Ectodermal cell (in vitro differentiated cells): ENCODE measurements around the gene AP2A1.

Experiments used
- H3K27ac ChIP-seq: 2 replicates; pipeline ENCODE4 v1.7.0; 2013; ENCODE audit warnings: mild to moderate bottlenecking, low read depth, low read length; ENCODE audit not compliant: insufficient read depth, poor library complexity, severe bottlenecking
- H3K27me3 ChIP-seq: 2 replicates; pipeline ENCODE4 v1.7.0; 2013; ENCODE audit warnings: mild to moderate bottlenecking, low read length; ENCODE audit not compliant: insufficient read depth, control insufficient read depth, poor library complexity, severe bottlenecking
- H3K36me3 ChIP-seq: one replicate; pipeline ENCODE4 v1.7.0; 2013; ENCODE audit warnings: low read length; ENCODE audit not compliant: control insufficient read depth, insufficient read depth
- H3K4me1 ChIP-seq: one replicate; pipeline ENCODE4 v1.7.0; 2013; ENCODE audit warnings: low read length; ENCODE audit not compliant: control insufficient read depth, insufficient read depth
- H3K4me3 ChIP-seq: 2 replicates; pipeline ENCODE4 v1.7.0; 2013; ENCODE audit warnings: low read depth, low read length, control low read depth; ENCODE audit not compliant: insufficient read depth
- H3K9me3 ChIP-seq: 2 replicates; pipeline ENCODE4 v1.7.0; 2013; ENCODE audit warnings: mild to moderate bottlenecking, low read length, moderate library complexity; ENCODE audit not compliant: control insufficient read depth
- WGBS, 2 experiments: methylation state at CpG; one replicate each; pipeline ENCODE4 v1.1.7; 2013; ENCODE audit warnings: missing lambda C conversion rate in 2 of 2; 5-methylcytosine and 5-hydroxymethylcytosine counted together

Gene AP2A1

GRCh38 chr19:49853852-49854377 is 87.1 kb downstream of the AP2A1 start:
- WGBS, 2 experiments = 93 to 94% methylated on average over 10 of the region's 10 CpGs
- Histone ChIP-seq H3K9me3 (no peaks in the 10 kb centered on the region), H3K36me3 (peaks cover 44% of the 10 kb centered on the region), H3K27ac (no peak overlapping the region), H3K4me3 (no peak overlapping the region), H3K27me3 (no peaks in the 10 kb centered on the region), H3K4me1 (peaks cover 24% of the 10 kb centered on the region)

DNA sequence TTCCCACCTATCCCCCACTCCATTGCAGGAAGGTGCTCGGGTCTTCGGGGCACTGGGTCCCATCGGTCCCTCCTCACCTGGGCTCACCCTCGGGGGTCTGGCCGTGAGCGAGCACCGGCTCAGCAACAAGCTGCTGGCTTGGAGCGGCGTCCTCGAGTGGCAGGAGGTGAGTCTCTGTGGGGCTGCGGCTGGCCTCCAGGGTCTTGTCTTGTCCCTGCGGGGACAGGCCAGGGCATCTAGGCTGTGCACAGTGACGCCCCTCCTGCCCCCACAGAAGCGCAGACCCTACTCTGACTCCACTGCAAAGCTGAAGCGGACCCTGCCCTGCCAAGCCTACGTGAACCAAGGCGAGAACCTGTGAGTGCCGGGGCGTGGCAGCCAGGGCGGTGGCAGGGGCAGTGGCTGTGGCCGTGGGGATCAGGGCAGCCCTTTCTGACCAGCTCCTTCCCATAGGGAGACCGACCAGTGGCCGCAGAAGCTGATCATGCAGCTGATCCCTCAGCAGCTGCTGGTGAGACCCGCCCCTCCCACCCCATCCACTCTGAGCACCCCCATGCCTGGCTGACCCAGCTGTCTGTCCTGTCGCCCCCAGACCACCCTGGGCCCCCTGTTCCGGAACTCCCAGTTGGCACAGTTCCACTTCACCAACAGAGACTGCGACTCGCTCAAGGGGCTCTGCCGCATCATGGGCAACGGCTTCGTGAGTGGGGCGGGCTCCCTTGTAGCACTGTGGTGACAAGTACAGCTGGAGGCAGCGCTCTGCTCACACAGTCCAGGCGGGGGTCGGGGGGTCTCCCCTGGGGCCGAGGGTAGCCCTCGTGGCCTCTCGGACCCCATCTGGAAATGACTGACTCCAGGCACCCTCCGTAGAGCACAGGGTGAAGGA is 87.8 kb downstream of the AP2A1 start:
- H3K4me3 ChIP-seq = no peak overlapping the region
- WGBS, 2 experiments = 95 to 96% methylated on average over 39 of the region's 39 CpGs
- no peak overlapping the region for H3K27ac ChIP-seq
- no peaks in the 10 kb centered on the region for H3K9me3 ChIP-seq
- peaks cover 46% of the 10 kb centered on the region for H3K36me3 ChIP-seq
- H3K4me1 ChIP-seq = peaks cover 24% of the 10 kb centered on the region
- H3K27me3 ChIP-seq = no peaks in the 10 kb centered on the region

DNA sequence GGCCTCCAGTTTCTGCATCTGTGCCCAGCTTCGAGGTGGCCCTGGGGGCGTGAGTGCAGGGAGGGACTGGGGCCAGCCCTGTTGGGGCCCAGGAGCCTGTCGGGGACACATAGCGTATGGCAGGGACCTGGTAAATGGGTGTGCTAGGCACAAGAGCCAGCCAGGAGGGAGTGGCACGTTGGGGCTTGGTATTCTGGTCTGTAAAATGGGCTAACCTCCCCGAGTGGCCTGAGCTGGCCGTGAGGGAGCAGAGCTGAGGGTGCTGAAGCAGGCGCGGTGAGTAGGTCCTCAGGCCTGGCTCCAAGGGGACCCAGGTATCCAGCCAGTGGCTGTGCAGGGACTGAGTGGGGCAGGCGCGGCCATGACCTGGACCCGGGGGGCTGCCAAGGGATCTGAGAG is 88.5 kb downstream of the AP2A1 start:
- no peaks in the 10 kb centered on the region for H3K27me3 ChIP-seq
- H3K4me1 ChIP-seq = peaks cover 20% of the 10 kb centered on the region
- H3K27ac ChIP-seq = no peak overlapping the region
- no peak overlapping the region for H3K4me3 ChIP-seq
- H3K36me3 ChIP-seq = peaks cover 48% of the 10 kb centered on the region
- H3K9me3 ChIP-seq = no peaks in the 10 kb centered on the region
- 95 to 96% methylated on average over 12 of the region's 12 CpGs for WGBS, 2 experiments

- WGBS, 2 experiments = 94 to 96% methylated on average over 21 of the region's 21 CpGs
These were observed 89.1 kb downstream of the AP2A1 start for GRCh38 chr19:49855676-49856573.

GRCh38 chr19:49856574-49857021 is 89.8 kb downstream of the AP2A1 start:
- Histone ChIP-seq H3K36me3 (peaks cover 58% of the 10 kb centered on the region), H3K9me3 (no peaks in the 10 kb centered on the region), H3K27me3 (no peaks in the 10 kb centered on the region), H3K27ac (no peak overlapping the region), H3K4me1 (peaks cover 20% of the 10 kb centered on the region), H3K4me3 (no peak overlapping the region)
- 96 to 97% methylated on average over 18 of the region's 18 CpGs for WGBS, 2 experiments

More at GRCh38 chr19:49855676-49856573, 89.1 kb downstream of the AP2A1 start:
- H3K9me3 ChIP-seq = no peaks in the 10 kb centered on the region
- H3K27ac ChIP-seq = no peak overlapping the region
- H3K4me1 ChIP-seq = peaks cover 20% of the 10 kb centered on the region
- H3K4me3 ChIP-seq = no peak overlapping the region
- H3K27me3 ChIP-seq = no peaks in the 10 kb centered on the region
- H3K36me3 ChIP-seq = peaks cover 52% of the 10 kb centered on the region
